ENCODE results near the gene MARK4.

DNA sequence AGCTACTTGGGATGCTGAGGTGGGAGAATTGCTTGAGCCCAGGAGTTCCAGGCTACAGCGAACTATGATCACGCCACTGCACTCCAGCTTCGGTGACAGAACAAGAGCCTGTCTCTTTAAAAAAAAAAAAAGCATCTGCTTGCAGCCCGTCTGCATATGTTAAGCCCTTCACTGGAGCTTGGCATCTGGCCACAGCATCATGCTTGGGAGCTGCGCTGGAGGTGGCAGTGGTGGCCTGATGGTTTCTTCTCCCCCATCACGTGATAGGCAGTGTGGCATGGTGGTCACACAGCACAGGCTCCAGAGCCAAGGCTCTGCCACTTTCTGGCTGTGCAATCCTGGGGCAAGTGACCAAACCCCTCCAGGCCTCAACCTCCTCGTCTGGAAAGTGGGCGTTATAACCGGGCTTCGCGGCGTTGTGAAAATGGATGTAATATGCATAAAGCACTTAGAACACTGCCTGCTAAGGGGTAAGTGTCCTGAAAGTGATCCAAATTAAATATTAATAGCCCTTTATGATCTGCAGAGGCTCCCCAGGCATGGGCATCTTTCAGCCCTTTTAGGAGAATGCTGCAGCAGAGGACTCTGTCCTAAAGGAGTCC is 24.4 kb downstream of the MARK4 start:
- TF ChIP-seq, protein P1, sequence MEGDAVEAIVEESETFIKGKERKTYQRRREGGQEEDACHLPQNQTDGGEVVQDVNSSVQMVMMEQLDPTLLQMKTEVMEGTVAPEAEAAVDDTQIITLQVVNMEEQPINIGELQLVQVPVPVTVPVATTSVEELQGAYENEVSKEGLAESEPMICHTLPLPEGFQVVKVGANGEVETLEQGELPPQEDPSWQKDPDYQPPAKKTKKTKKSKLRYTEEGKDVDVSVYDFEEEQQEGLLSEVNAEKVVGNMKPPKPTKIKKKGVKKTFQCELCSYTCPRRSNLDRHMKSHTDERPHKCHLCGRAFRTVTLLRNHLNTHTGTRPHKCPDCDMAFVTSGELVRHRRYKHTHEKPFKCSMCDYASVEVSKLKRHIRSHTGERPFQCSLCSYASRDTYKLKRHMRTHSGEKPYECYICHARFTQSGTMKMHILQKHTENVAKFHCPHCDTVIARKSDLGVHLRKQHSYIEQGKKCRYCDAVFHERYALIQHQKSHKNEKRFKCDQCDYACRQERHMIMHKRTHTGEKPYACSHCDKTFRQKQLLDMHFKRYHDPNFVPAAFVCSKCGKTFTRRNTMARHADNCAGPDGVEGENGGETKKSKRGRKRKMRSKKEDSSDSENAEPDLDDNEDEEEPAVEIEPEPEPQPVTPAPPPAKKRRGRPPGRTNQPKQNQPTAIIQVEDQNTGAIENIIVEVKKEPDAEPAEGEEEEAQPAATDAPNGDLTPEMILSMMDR (IDR thresholded peaks at IDR 0.05), result no peak
- no peak for TF ChIP-seq EP300 (IDR thresholded peaks at IDR 0.05)
